Hepatocyte (in vitro differentiated cells): ENCODE results near the gene HTR4.

Experiments
- CTCF ChIP-seq: fragments of 200-600 bp; sonication (generic); IDR thresholded peaks from 2 replicates; pipeline ENCODE4 v1.5.1; 2016; ENCODE audit warnings: antibody characterized with exemption, mild to moderate bottlenecking; ENCODE audit not compliant: poor library complexity
- EZH2phosphoT487 ChIP-seq: fragments of 200-600 bp; sonication (generic); IDR thresholded peaks from one replicate; pipeline ENCODE4 v1.6.1; 2018; ENCODE audit warnings: antibody characterized with exemption, mild to moderate bottlenecking, low read depth, moderate library complexity; ENCODE audit not compliant: unreplicated experiment, severe bottlenecking

GRCh38 chr5:148509893-148510292 is 144.4 kb downstream of the HTR4 start:
- TF ChIP-seq CTCF (no peak), EZH2phosphoT487 (no peak)
